ENCODE results near the gene MAP2K6. TPM values are rescaled to one million over a fixed set of nuclear protein-coding genes. Genes with fewer than 3 reads are reported as not detected.

The MAP2K6 gene
- total RNA-seq, 1 donor from 2014 or later = 2.9 TPM

GRCh38 chr17:69593351-69593715 lies 178.8 kb downstream of the MAP2K6 start:
- ATAC-seq = no peak
- no peak for DNase-seq
- intact Hi-C loops (cut with micrococcal nuclease) = no loop called here

- DNase-seq (no peak), ATAC-seq (no peak)
- intact Hi-C loops (cut with micrococcal nuclease) = no loop called here
Observed at GRCh38 chr17:69593716-69594115, 179.2 kb downstream of the MAP2K6 start.

- DNase-seq (no peak), ATAC-seq (no peak)
- intact Hi-C loops (cut with micrococcal nuclease) = no loop called here
Observed at GRCh38 chr17:69594641-69595040, 180.1 kb downstream of the MAP2K6 start.

GRCh38 chr17:69596141-69596540 lies 181.6 kb downstream of the MAP2K6 start:
- intact Hi-C loops (cut with micrococcal nuclease) = no loop called here
- no peak for ATAC-seq

DNA sequence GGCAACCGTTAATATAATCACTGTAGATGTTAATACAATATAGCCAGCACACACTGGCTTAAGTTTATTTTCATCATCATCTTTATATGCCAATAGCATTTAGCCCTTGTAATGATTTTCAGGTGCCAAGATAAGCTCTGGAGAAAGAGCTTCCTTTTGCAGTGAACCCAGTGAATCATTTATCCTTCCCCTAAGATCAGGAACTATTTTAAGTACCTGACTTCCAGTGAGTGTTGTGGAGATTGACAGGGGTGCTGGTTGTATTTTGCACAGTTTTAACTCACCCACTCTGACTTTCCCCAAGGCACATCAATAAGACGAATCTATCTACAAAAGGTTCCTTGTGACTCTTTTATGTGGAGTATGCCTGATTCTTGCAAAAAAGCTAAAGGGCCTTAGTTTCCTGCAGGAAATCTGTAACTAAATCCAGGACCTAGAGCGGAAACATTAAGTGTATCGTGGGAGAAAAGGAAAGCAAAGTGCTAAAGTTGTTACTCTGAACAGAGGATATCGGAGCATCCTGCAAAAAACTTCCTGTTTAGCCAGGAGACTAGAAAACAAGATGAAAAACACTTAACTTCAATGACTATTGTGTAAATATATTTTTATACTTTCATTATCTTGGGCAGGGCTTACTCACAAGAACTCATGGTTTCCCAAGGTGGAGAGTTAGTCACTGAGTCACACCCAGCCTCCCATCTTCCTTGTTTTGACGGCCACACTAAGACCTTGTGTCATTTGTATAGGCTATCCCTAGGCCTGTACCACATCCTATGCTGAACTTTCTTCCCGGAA lies 183.6 kb downstream of the MAP2K6 start:
- DNase-seq = no peak
- ATAC-seq = no peak
- intact Hi-C loops (cut with micrococcal nuclease) = no loop called here

More at GRCh38 chr17:69596141-69596540, 181.6 kb downstream of the MAP2K6 start:
- no peak for DNase-seq

DNA sequence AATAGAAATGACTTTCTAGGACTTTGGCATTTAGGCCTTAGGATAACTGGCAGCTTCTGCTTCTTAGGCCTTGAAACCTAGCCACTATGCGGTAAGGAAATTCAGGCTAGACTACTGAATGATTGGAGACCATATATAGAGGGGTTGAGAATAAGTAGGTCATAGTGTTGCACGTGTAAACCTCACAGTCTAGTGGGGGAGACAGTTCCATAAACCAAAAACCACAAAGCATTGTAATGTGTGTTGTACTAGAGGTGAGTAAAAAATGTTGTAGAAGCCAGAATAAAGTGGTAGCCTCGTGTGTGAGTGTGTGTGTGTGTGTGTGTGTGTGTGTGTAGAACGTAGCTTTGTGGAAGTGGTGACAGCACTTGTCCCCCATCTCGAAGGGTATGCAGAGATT lies 188.5 kb downstream of the MAP2K6 start:
- DNase-seq (no peak), ATAC-seq (no peak)
- intact Hi-C loops (cut with micrococcal nuclease) = loop anchor here (10.0 kb wide), 1 partner anchor 542 kb away; no protein-coding TSS in a partner anchor

Other genes with a start within 250 kb of the MAP2K6 start
- gene ABCA10, start 185.9 kb upstream of the MAP2K6 start, total RNA-seq = 6.4 TPM
- gene ABCA5, start 87.6 kb upstream of the MAP2K6 start, total RNA-seq = 27.0 TPM